Renal cortex interstitium (tissue), 11 donors: ENCODE data around the gene WNT2B. TPM values are rescaled to one million over a fixed set of nuclear protein-coding genes. Genes with fewer than 3 reads are reported as not detected.

Experiments
- DNase-seq, 11 donors: peaks; one replicate each; pipeline ENCODE4 v3.0.0-alpha.2; 2013; ENCODE audit warnings: low read depth in 9 of 11, low spot score in 4 of 11; ENCODE audit errors: extremely low read depth in 1 of 11
- polyA plus RNA-seq, 3 donors: library from polyadenylated mRNA; unstranded; fragments of 120-200 nt; gene quantifications; one replicate each; pipeline ENCODE4 v1.2.1, GENCODE V29; 2013; ENCODE audit not compliant: insufficient read length in 3 of 3

The WNT2B gene
- polyA plus RNA-seq, 3 donors: 3.1 to 4.0 (median 3.4) TPM

- DNase-seq: no peak
Observed at GRCh38 chr1:112517231-112517630, 8.5 kb downstream of the WNT2B start.

GRCh38 chr1:112517646-112518045 is 8.9 kb downstream of the WNT2B start:
- no peak for DNase-seq

- no peak for DNase-seq
Observed at GRCh38 chr1:112518186-112518585, 9.4 kb downstream of the WNT2B start.

GRCh38 chr1:112520166-112520565 is 11.4 kb downstream of the WNT2B start:
- no peak for DNase-seq

- DNase-seq: no peak
Observed at GRCh38 chr1:112522621-112523020, 13.9 kb downstream of the WNT2B start.

- no peak for DNase-seq
Observed at GRCh38 chr1:112524251-112524650, 15.5 kb downstream of the WNT2B start.

- DNase-seq: no peak
Observed at GRCh38 chr1:112524986-112525385, 16.2 kb downstream of the WNT2B start.

- no peak for DNase-seq
Observed at GRCh38 chr1:112527266-112528010, 18.7 kb downstream of the WNT2B start.

- no peak for DNase-seq
Observed at GRCh38 chr1:112528076-112528475, 19.3 kb downstream of the WNT2B start.

- DNase-seq: no peak
Observed at GRCh38 chr1:112529301-112529700, 20.5 kb downstream of the WNT2B start.

GRCh38 chr1:112530832-112531231 is 22.1 kb downstream of the WNT2B start:
- DNase-seq: no peak

GRCh38 chr1:112532064-112532463 is 23.3 kb downstream of the WNT2B start:
- DNase-seq: no peak

GRCh38 chr1:112533029-112533428 is 24.3 kb downstream of the WNT2B start:
- DNase-seq: no peak

- no peak for DNase-seq
Observed at GRCh38 chr1:112536561-112536960, 27.8 kb downstream of the WNT2B start.

GRCh38 chr1:112537456-112537855 is 28.7 kb downstream of the WNT2B start:
- DNase-seq: no peak

- DNase-seq: no peak
Observed at GRCh38 chr1:112538883-112539282, 30.1 kb downstream of the WNT2B start.

GRCh38 chr1:112540226-112540794 is 31.5 kb downstream of the WNT2B start:
- DNase-seq: no peak

- DNase-seq: no peak
Observed at GRCh38 chr1:112541299-112541698, 32.5 kb downstream of the WNT2B start.

GRCh38 chr1:112542206-112542973 is 33.6 kb downstream of the WNT2B start:
- no peak for DNase-seq

- DNase-seq: no peak
Observed at GRCh38 chr1:112544011-112544688, 35.4 kb downstream of the WNT2B start.
